ENCODE measurements around the gene SCARB1. TPM values are rescaled to one million over a fixed set of nuclear protein-coding genes. Genes with fewer than 3 reads are reported as not detected.

Gene SCARB1
- total and polyA plus RNA-seq, 9 of the 15 experiments (the other 6 are each of a cell fraction or from before 2014, with no cell fraction given): 0.56 to 157 (median 52.8) TPM

GRCh38 chr12:124863416-124864325 lies at the start of gene SCARB1 (continued):
- TF ChIP-seq RERE (CRISPR knock-in tag; IDR thresholded peaks at IDR 0.05; ENCODE audit: borderline replicate concordance) (no peak), CHD4 (IDR thresholded peaks at IDR 0.05; ENCODE audit: insufficient read depth, insufficient replicate concordance, low read depth, low read length, poor library complexity, severe bottlenecking) (no peak), FOSL1 (tag; conservative IDR thresholded peaks at IDR 0.05) (no peak), TCF7 (IDR thresholded peaks at IDR 0.05; ENCODE audit: borderline replicate concordance) (0 out of 2 replicates have a peak, but pooled peaks have one; percentile 21), ZNF24 (IDR thresholded peaks at IDR 0.05) (0 out of 2 replicates have a peak, but pooled peaks have one; percentile 8), PATZ1 (CRISPR knock-in tag; IDR thresholded peaks at IDR 0.05; ENCODE audit: borderline replicate concordance) (no peak), U2AF1 (optimal IDR thresholded peaks at IDR 0.05; ENCODE audit: low read depth, low read length) (peak; percentile 83), SMARCE1 (IDR thresholded peaks at IDR 0.05) (peak; percentile 79; the same call in 1 of the 2 replicates), E2F6 (IDR thresholded peaks at IDR 0.05; ENCODE audit: borderline replicate concordance in 1 of 2, extremely low read depth in 1 of 2, insufficient read depth in 1 of 2, insufficient read length in 1 of 2, low read depth in 1 of 2, low read length in 1 of 2, poor library complexity in 1 of 2, severe bottlenecking in 1 of 2) (peak; percentile 12 to 85), STAT5A (IDR thresholded peaks at IDR 0.05; ENCODE audit: borderline replicate concordance, low read length) (no peak), FOXJ3 (CRISPR knock-in tag; IDR thresholded peaks at IDR 0.05) (no peak), MTF1 (CRISPR knock-in tag; IDR thresholded peaks at IDR 0.05; ENCODE audit: borderline replicate concordance) (no peak), ZNF639 (CRISPR knock-in tag; conservative IDR thresholded peaks at IDR 0.05 in 1 of 2, IDR thresholded peaks at IDR 0.05 in 1 of 2) (peak in 1 of 2 experiments; percentile 61; a peak in 1 of 4 replicates)
